DND-41 (cell line): Measurements from ENCODE around the gene TP53I11.

Experiments
- ATAC-seq: fragments of 200-7000 bp; cut with Tn5 transposase; 3 replicates; pipeline ENCODE4 v1.9.1; 2021; ENCODE audit warnings: low read depth; ENCODE audit not compliant: insufficient read depth
- DNase-seq: peaks from one replicate; pipeline ENCODE4 v3.0.0-alpha.2; 2020
- H2AFZ ChIP-seq: 2 replicates; pipeline ENCODE4 v1.6.0; 2012; ENCODE audit warnings: low read depth, low read length
- H3K27ac ChIP-seq: 2 replicates; pipeline ENCODE4 v1.5.1; 2012; ENCODE audit warnings: low read length, inconsistent platforms
- H3K27me3 ChIP-seq: fragments of 200-600 bp; sonication (generic); 2 replicates; pipeline ENCODE4 v1.6.0; 2012; ENCODE audit warnings: low read length, mild to moderate bottlenecking, inconsistent platforms; ENCODE audit not compliant: insufficient read depth, poor library complexity
- H3K36me3 ChIP-seq: 2 replicates; pipeline ENCODE4 v1.5.1; 2012; ENCODE audit warnings: low read length, inconsistent platforms; ENCODE audit not compliant: insufficient read depth
- H3K4me1 ChIP-seq: 2 replicates; pipeline ENCODE4 v1.5.1; 2012; ENCODE audit warnings: mild to moderate bottlenecking, low read length; ENCODE audit not compliant: insufficient read depth
- H3K4me2 ChIP-seq: 2 replicates; pipeline ENCODE4 v1.6.0; 2012; ENCODE audit warnings: mild to moderate bottlenecking, moderate library complexity, low read length, inconsistent platforms; ENCODE audit not compliant: insufficient read depth
- H3K4me3 ChIP-seq, 2 experiments: fragments of 200-600 bp in 1 of 2; shearing (Covaris generic) in 1 of 2; 2 replicates each; pipeline ENCODE4 v1.5.1; 2012 to 2016; ENCODE audit warnings: inconsistent platforms in 2 of 2, low read length in 2 of 2, mild to moderate bottlenecking in 2 of 2, low read depth in 1 of 2, moderate library complexity in 1 of 2
- H3K79me2 ChIP-seq: 2 replicates; pipeline ENCODE4 v1.6.0; 2012; ENCODE audit warnings: low read length, inconsistent platforms; ENCODE audit not compliant: insufficient read depth
- H3K9ac ChIP-seq: 2 replicates; pipeline ENCODE4 v1.6.0; 2012; ENCODE audit warnings: low read depth, mild to moderate bottlenecking, inconsistent platforms, low read length, moderate library complexity
- H3K9me3 ChIP-seq: 2 replicates; pipeline ENCODE4 v1.5.1; 2012; ENCODE audit warnings: low read length, moderate library complexity, mild to moderate bottlenecking, inconsistent platforms; ENCODE audit not compliant: insufficient read depth, severe bottlenecking
- H4K20me1 ChIP-seq: 2 replicates; pipeline ENCODE4 v1.6.0; 2012; ENCODE audit warnings: low read length; ENCODE audit not compliant: insufficient read depth
- EZH2 ChIP-seq: IDR thresholded peaks from 3 replicates; pipeline ENCODE4 v1.6.1; 2012; ENCODE audit warnings: borderline replicate concordance, low read depth, mild to moderate bottlenecking, moderate library complexity, low read length, inconsistent platforms; ENCODE audit not compliant: severe bottlenecking
- TF ChIP-seq, protein P1 (sequence below): IDR thresholded peaks from 2 replicates; pipeline ENCODE4 v1.5.1; 2012; ENCODE audit warnings: borderline replicate concordance, low read length, moderate library complexity, mild to moderate bottlenecking; ENCODE audit not compliant: poor library complexity, severe bottlenecking; ENCODE audit errors: extremely low read depth

The TP53I11 gene

DNA sequence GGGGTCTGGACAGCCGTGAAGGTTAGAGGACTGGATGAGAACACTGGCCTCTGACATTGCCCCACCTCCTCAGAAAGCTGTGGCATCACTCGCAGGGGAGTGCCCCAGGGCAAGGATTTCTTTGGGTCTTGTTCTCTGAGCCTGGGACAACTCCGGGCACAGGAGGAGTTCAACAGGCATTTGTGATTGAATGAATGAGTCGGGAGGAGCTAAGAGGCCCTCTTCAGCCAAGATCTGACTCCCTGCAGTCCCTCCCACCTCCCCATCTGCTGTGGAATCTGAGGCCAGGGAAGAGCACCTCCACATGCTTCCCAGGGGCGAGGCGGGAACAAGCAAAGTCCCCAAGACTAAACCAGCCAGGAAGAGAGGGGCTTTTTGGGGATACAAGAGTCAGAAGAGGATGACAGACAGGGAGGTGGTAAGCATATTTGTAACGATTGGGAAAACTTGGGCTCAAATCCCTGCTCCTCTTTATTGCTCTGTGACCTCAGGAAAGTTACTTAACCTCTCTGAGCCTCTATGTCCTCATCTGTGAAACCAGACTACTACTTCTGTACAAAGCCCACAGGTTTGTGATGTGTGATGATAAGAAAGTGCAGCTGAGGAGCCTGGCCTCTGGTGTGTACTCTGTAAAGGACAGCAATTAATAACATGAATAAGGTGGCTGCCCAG, 6.4 kb downstream of the TP53I11 start:
- H3K27ac ChIP-seq: no peak overlapping the region
- H3K9me3 ChIP-seq: no peaks in the 10 kb centered on the region
- no peaks in the 10 kb centered on the region for H3K27me3 ChIP-seq
- no peak for DNase-seq
- no peaks in the 10 kb centered on the region for H3K4me1 ChIP-seq
- H3K4me2 ChIP-seq: no peak overlapping the region
- no peaks in the 10 kb centered on the region for H3K36me3 ChIP-seq
- H3K9ac ChIP-seq: no peak overlapping the region
- ATAC-seq: no peak
- peaks cover 14% of the 10 kb centered on the region; the same call in 1 of the 2 replicates for H4K20me1 ChIP-seq
- no peak overlapping the region for H3K4me3 ChIP-seq
- no peaks in the 10 kb centered on the region for H3K79me2 ChIP-seq
- H2AFZ ChIP-seq: no peak overlapping the region
- TF ChIP-seq, protein P1, sequence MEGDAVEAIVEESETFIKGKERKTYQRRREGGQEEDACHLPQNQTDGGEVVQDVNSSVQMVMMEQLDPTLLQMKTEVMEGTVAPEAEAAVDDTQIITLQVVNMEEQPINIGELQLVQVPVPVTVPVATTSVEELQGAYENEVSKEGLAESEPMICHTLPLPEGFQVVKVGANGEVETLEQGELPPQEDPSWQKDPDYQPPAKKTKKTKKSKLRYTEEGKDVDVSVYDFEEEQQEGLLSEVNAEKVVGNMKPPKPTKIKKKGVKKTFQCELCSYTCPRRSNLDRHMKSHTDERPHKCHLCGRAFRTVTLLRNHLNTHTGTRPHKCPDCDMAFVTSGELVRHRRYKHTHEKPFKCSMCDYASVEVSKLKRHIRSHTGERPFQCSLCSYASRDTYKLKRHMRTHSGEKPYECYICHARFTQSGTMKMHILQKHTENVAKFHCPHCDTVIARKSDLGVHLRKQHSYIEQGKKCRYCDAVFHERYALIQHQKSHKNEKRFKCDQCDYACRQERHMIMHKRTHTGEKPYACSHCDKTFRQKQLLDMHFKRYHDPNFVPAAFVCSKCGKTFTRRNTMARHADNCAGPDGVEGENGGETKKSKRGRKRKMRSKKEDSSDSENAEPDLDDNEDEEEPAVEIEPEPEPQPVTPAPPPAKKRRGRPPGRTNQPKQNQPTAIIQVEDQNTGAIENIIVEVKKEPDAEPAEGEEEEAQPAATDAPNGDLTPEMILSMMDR: no peak
- no peak for TF ChIP-seq EZH2

DNA sequence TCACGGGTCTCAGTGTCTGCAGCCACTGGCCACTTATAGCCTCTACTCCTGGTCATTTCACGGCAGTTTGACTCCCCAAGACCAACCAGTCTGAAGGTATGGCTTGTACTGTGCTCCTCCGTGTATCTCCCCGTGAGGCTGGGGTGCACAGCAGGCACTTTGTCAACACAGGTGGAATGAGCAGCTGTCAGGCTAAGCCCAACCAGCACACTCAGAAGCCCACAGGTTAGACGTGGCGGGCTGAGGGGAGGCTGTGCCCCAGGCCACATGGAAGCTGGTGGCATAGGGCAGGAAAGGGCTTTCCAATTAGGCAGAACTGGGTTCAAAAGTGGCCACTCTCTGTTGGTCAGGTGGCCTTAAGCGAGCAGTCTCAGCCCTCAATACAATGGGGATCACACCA, 7.0 kb downstream of the TP53I11 start:
- no peak overlapping the region for H2AFZ ChIP-seq
- H3K9ac ChIP-seq: no peak overlapping the region
- H3K27ac ChIP-seq: no peak overlapping the region
- H4K20me1 ChIP-seq: peaks cover 14% of the 10 kb centered on the region; the same call in 1 of the 2 replicates
- DNase-seq (no peak), ATAC-seq (peak; percentile 45; the same call in 2 of the 3 replicates)
- no peaks in the 10 kb centered on the region for H3K79me2 ChIP-seq
- no peak for TF ChIP-seq EZH2
- TF ChIP-seq, protein P1: no peak
- no peaks in the 10 kb centered on the region for H3K4me1 ChIP-seq
- H3K27me3 ChIP-seq: no peaks in the 10 kb centered on the region
- no peaks in the 10 kb centered on the region for H3K9me3 ChIP-seq
- H3K36me3 ChIP-seq: no peaks in the 10 kb centered on the region
- H3K4me3 ChIP-seq: no peak overlapping the region
- no peak overlapping the region for H3K4me2 ChIP-seq

DNA sequence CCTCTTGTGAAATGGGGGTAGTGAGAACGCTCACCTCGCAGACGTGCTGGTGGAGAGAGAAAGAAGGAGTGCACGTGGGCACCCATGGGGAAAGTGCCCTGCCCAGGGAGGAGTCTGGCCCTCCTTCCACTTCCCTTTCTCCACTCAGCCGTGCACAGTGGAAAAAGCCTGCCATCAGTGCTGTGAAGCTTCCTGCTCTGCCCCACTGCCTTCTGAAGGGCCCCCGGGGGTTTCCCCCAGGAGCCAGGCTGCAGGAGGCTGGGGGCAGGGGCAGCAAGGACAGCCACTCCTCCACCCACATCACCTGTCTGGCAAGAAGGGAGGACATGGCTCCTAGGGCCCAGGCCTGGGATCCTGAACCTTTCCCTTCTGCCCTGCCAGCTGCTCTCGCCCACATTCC, 7.6 kb downstream of the TP53I11 start:
- no peak for DNase-seq
- Histone ChIP-seq H3K9me3 (no peaks in the 10 kb centered on the region), H3K4me2 (no peak overlapping the region), H3K79me2 (no peaks in the 10 kb centered on the region), H3K4me1 (no peaks in the 10 kb centered on the region), H3K27me3 (no peaks in the 10 kb centered on the region), H3K9ac (no peak overlapping the region), H4K20me1 (peaks cover 14% of the 10 kb centered on the region; the same call in 1 of the 2 replicates), H3K4me3 (no peak overlapping the region), H2AFZ (no peak overlapping the region), H3K36me3 (no peaks in the 10 kb centered on the region), H3K27ac (no peak overlapping the region)
- 0 out of 3 replicates have a peak, but pooled peaks have one; percentile 13 for ATAC-seq
- TF ChIP-seq EZH2: no peak
- TF ChIP-seq, protein P1: no peak
